Tibial nerve (tissue), 4 donors: ENCODE results near the gene RPL35. TPM values are rescaled to one million over a fixed set of nuclear protein-coding genes. Genes with fewer than 3 reads are reported as not detected.

Experiments
- DNase-seq, 2 donors: peaks; one replicate each; pipeline ENCODE4 v3.0.0-alpha.2; 2019; ENCODE audit warnings: low spot score in 2 of 2
- H3K27ac ChIP-seq, 4 donors: fragments of 200-600 bp; sonication (generic) in 3 of 4; one replicate each; pipeline ENCODE4 v1.5.1; 2017 to 2019; ENCODE audit warnings: mild to moderate bottlenecking in 1 of 4
- H3K27me3 ChIP-seq, 2 donors: fragments of 200-600 bp; sonication (generic) in 1 of 2; one replicate each; pipeline versions ENCODE4 v1.5.1 to v1.6.0; 2017 to 2019
- H3K36me3 ChIP-seq, 3 donors: fragments of 200-600 bp; sonication (generic); one replicate each; pipeline ENCODE4 v1.5.1; 2018 to 2019
- H3K4me1 ChIP-seq, 4 donors: fragments of 200-600 bp; sonication (generic) in 3 of 4; one replicate each; pipeline ENCODE4 v1.5.1; 2017 to 2019
- H3K4me3 ChIP-seq, 4 donors: fragments of 200-600 bp; sonication (generic) in 3 of 4; one replicate each; pipeline ENCODE4 v1.5.1; 2017 to 2019; ENCODE audit warnings: mild to moderate bottlenecking in 1 of 4, moderate library complexity in 1 of 4
- H3K9me3 ChIP-seq, 4 donors: fragments of 200-600 bp; sonication (generic) in 3 of 4; one replicate each; pipeline ENCODE4 v1.5.1; 2017 to 2019
- EP300 ChIP-seq, 2 donors: sonication (generic); formaldehyde crosslinking; IDR thresholded peaks; one replicate each; pipeline ENCODE4 v1.6.1; 2017; ENCODE audit warnings: antibody characterized with exemption in 2 of 2, mild to moderate bottlenecking in 1 of 2
- POLR2A ChIP-seq, 2 donors: fragments of 450-650 bp; IDR thresholded peaks; one replicate each; pipeline ENCODE4 v1.6.1; 2017; ENCODE audit warnings: antibody characterized with exemption in 2 of 2, mild to moderate bottlenecking in 2 of 2, moderate library complexity in 2 of 2
- WGBS, 2 donors: methylation state at CpG; one replicate each; pipeline ENCODE4 v1.1.5; 2018; 5-methylcytosine and 5-hydroxymethylcytosine counted together
- small RNA-seq: library from RNA; depleted of rRNA; stranded (forward); fragments of <200 nt; gene quantifications from one replicate; pipeline ENCODE3, GENCODE V24; 2016
- total RNA-seq, 4 donors: library from RNA; depleted of rRNA; stranded (reverse); fragments of >200 nt; gene quantifications; one replicate each; pipeline ENCODE4 v1.1.0, GENCODE V29; 2016
- TF ChIP-seq, protein P1 (sequence below), 5 experiments: fragments of 200-600 bp in 3 of 5; fragments of 450-650 bp in 2 of 5; sonication (generic) in 3 of 5; IDR thresholded peaks; one replicate each; pipeline ENCODE4 v1.5.1; 2016 to 2019; ENCODE audit warnings: antibody characterized with exemption in 5 of 5, mild to moderate bottlenecking in 3 of 5, moderate library complexity in 2 of 5

Gene RPL35
- total RNA-seq, 4 donors from 2014 or later = 1,854 to 2,171 (median 1,912) TPM

DNA sequence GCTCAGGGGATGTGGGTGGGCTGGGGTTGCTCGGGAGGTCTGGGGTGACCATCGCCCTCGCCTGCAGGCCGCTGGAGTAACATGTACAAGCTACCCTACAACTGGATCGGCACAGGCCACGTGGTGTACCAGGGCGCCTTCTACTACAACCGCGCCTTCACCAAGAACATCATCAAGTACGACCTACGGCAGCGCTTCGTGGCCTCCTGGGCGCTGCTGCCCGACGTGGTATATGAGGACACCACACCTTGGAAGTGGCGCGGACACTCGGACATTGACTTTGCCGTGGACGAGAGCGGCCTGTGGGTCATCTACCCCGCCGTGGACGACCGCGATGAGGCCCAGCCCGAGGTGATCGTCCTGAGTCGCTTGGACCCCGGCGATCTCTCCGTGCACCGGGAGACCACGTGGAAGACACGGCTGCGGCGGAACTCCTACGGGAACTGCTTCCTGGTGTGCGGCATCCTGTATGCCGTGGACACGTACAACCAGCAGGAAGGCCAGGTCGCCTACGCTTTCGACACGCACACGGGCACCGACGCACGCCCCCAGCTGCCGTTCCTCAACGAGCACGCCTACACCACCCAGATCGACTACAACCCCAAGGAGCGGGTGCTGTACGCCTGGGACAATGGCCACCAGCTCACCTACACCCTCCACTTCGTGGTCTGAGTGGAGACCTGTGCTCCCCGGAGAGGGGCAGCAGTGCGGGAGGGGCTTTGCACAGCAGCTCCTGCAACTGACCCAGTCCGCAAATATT lies 51.8 kb downstream of the RPL35 start:
- 94 to 95% methylated on average over 55 to 56 of the region's 60 CpGs for WGBS, 2 donors
- Histone ChIP-seq H3K36me3 (peaks cover 0 to 30% (median 0%) of the 10 kb centered on the region in 3 donors), H3K4me1 (peaks cover 0 to 44% (median 33%) of the 10 kb centered on the region in 4 donors), H3K27me3 (no peaks in the 10 kb centered on the region), H3K27ac (peak overlapping the region in 2 of 4 donors; percentile 87 to 93), H3K4me3 (no peak overlapping the region), H3K9me3 (no peaks in the 10 kb centered on the region)
- TF ChIP-seq POLR2A (IDR thresholded peaks at IDR 0.05) = no peak
- no peak for TF ChIP-seq EP300 (IDR thresholded peaks at IDR 0.05)
- TF ChIP-seq, protein P1, sequence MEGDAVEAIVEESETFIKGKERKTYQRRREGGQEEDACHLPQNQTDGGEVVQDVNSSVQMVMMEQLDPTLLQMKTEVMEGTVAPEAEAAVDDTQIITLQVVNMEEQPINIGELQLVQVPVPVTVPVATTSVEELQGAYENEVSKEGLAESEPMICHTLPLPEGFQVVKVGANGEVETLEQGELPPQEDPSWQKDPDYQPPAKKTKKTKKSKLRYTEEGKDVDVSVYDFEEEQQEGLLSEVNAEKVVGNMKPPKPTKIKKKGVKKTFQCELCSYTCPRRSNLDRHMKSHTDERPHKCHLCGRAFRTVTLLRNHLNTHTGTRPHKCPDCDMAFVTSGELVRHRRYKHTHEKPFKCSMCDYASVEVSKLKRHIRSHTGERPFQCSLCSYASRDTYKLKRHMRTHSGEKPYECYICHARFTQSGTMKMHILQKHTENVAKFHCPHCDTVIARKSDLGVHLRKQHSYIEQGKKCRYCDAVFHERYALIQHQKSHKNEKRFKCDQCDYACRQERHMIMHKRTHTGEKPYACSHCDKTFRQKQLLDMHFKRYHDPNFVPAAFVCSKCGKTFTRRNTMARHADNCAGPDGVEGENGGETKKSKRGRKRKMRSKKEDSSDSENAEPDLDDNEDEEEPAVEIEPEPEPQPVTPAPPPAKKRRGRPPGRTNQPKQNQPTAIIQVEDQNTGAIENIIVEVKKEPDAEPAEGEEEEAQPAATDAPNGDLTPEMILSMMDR (IDR thresholded peaks at IDR 0.05) = no peak
- DNase-seq = no peak

DNA sequence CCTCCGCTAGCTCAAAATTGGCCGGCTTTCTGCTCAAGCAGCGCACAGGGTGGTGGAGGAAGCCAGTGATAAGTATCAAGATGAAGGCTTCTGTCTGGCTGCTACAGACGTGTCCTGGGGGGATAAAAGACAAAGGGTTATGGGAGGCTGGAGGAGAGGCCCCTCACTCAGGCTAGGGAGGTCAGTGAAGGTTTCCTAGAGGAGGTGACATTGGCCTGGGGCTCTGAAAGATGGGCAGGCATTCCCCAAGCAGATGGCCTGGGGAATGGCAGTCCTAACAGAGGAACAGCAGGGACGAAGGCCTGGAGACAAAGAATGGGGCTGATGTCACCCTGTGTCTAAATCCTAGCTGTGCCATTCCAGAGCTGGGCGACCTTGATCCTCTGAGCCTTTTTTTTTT lies 52.5 kb downstream of the RPL35 start:
- WGBS, 2 donors = 86 to 95% methylated on average over 6 of the region's 6 CpGs
- Histone ChIP-seq H3K27ac (peak overlapping the region in 1 of 4 donors; percentile 19), H3K27me3 (no peaks in the 10 kb centered on the region), H3K4me1 (peaks cover 0 to 40% (median 31%) of the 10 kb centered on the region in 4 donors), H3K4me3 (no peak overlapping the region), H3K36me3 (peaks cover 0 to 37% (median 0%) of the 10 kb centered on the region in 3 donors), H3K9me3 (no peaks in the 10 kb centered on the region)
- TF ChIP-seq POLR2A (IDR thresholded peaks at IDR 0.05) (no peak), EP300 (IDR thresholded peaks at IDR 0.05) (no peak)
- TF ChIP-seq, protein P1 (IDR thresholded peaks at IDR 0.05) = no peak
- DNase-seq = no peak

DNA sequence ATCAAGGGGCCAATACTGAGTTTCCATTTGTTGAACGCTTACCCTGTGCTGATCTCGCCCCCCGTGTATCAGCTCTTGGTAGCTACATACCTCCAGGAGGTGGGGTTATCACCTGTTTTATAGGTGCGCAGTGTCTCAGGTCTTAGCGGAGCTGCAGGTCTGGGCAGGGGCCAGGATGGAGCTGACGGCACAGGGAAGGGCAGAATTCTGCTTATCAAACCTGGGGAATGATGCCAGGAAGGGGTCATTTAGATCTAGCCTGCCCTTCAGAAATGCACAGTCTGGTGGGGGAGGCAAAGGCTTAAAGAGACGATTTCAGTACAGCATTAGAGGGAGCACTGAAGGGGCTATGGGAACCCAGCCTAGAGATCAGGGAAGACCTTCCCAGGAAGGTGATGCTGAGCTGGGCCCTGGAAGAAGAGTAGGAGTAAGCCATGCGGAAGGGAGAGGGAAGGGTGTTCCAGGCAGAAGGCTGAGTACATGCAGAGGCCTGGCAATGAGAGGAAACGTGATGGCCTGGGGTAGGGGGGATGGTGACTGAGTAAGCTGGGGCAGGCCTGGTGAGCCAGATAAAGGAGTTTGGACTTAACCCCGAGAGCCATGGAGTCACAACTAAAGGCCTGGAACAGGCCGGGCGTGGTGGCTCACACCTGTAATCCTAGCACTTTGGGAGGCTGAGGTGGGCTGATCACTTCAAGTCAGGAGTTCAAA lies 53.4 kb downstream of the RPL35 start:
- peaks cover 0 to 45% (median 0%) of the 10 kb centered on the region in 3 donors for H3K36me3 ChIP-seq
- H3K9me3 ChIP-seq = no peaks in the 10 kb centered on the region
- 86 to 89% methylated on average over 12 of the region's 12 CpGs for WGBS, 2 donors
- H3K27me3 ChIP-seq = no peaks in the 10 kb centered on the region
- H3K4me1 ChIP-seq = peaks cover 0 to 32% (median 27%) of the 10 kb centered on the region in 4 donors
- H3K27ac ChIP-seq = no peak overlapping the region
- H3K4me3 ChIP-seq = no peak overlapping the region
- DNase-seq = no peak
- TF ChIP-seq EP300 (IDR thresholded peaks at IDR 0.05) (no peak), POLR2A (IDR thresholded peaks at IDR 0.05) (no peak)
- TF ChIP-seq, protein P1 (IDR thresholded peaks at IDR 0.05) = no peak

Small RNA genes within 50 kb of the gene (small RNA-seq; reads per million reads assigned to genes)
- gene RNU4-82P = not detected

Other genes starting within 250 kb of the RPL35 start
- gene NR6A1, start 90.6 kb downstream of the RPL35 start, total RNA-seq = 1 to 10 TPM; 1.7 to 8.4 (median 5.5) TPM
- 100 to 1,000 TPM in 2 of 4 donors, 10 to 100 TPM in 2; 44.7 to 328 (median 169) TPM for gene OLFML2A, start 84.8 kb downstream of the RPL35 start, total RNA-seq
- under 1 TPM in 1 of 4 donors, not detected in 3; 0.39 TPM for gene WDR38, start 8.5 kb downstream of the RPL35 start, total RNA-seq
- 10 to 100 TPM; 21.6 to 25.3 (median 24.2) TPM for gene ARPC5L, start 173 bp upstream of the RPL35 start, total RNA-seq
- 10 to 100 TPM; 23.5 to 44.4 (median 28.4) TPM for gene GOLGA1, start 79.1 kb upstream of the RPL35 start, total RNA-seq